Measurements from ENCODE around the gene HSPG2.

GRCh38 chr1:21927533-21928237 lies 9.4 kb downstream of the HSPG2 start:
- no peak for TF ChIP-seq POLR2AphosphoS5 (IDR thresholded peaks at IDR 0.05; ENCODE audit: low read depth)
- TF ChIP-seq, protein P1, sequence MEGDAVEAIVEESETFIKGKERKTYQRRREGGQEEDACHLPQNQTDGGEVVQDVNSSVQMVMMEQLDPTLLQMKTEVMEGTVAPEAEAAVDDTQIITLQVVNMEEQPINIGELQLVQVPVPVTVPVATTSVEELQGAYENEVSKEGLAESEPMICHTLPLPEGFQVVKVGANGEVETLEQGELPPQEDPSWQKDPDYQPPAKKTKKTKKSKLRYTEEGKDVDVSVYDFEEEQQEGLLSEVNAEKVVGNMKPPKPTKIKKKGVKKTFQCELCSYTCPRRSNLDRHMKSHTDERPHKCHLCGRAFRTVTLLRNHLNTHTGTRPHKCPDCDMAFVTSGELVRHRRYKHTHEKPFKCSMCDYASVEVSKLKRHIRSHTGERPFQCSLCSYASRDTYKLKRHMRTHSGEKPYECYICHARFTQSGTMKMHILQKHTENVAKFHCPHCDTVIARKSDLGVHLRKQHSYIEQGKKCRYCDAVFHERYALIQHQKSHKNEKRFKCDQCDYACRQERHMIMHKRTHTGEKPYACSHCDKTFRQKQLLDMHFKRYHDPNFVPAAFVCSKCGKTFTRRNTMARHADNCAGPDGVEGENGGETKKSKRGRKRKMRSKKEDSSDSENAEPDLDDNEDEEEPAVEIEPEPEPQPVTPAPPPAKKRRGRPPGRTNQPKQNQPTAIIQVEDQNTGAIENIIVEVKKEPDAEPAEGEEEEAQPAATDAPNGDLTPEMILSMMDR (IDR thresholded peaks at IDR 0.05; ENCODE audit: insufficient read depth, low read length) = no peak
- no peak for TF ChIP-seq GABPA (IDR thresholded peaks at IDR 0.05; ENCODE audit: low read depth)
- TF ChIP-seq REST (IDR thresholded peaks at IDR 0.05; ENCODE audit: insufficient replicate concordance, low read depth) = no peak
